HG02840 (cell line): ENCODE measurements around the gene HEPHL1.

Experiments used
- ATAC-seq: cut with Tn5 transposase; IDR thresholded peaks from one replicate; pipeline ENCODE4 v1.9.1; 2021; ENCODE audit warnings: mild to moderate bottlenecking, moderate library complexity, moderate number of reproducible peaks; ENCODE audit not compliant: unreplicated experiment, low FRiP score

The HEPHL1 gene

GRCh38 chr11:94023856-94024255, 2.7 kb downstream of the HEPHL1 start:
- ATAC-seq: no peak

GRCh38 chr11:94024547-94024946, 3.4 kb downstream of the HEPHL1 start:
- ATAC-seq: no peak

GRCh38 chr11:94025690-94026394, 4.7 kb downstream of the HEPHL1 start:
- no peak for ATAC-seq

- no peak for ATAC-seq
Observed at GRCh38 chr11:94027210-94027609, 6.1 kb downstream of the HEPHL1 start.

- no peak for ATAC-seq
Observed at GRCh38 chr11:94028436-94028835, 7.3 kb downstream of the HEPHL1 start.

GRCh38 chr11:94030059-94030458, 8.9 kb downstream of the HEPHL1 start:
- ATAC-seq: no peak

- ATAC-seq: no peak
Observed at GRCh38 chr11:94031625-94032024, 10.5 kb downstream of the HEPHL1 start.

- no peak for ATAC-seq
Observed at GRCh38 chr11:94032066-94032465, 10.9 kb downstream of the HEPHL1 start.

- no peak for ATAC-seq
Observed at GRCh38 chr11:94032725-94033124, 11.6 kb downstream of the HEPHL1 start.

GRCh38 chr11:94034207-94034606, 13.1 kb downstream of the HEPHL1 start:
- ATAC-seq: no peak

GRCh38 chr11:94036096-94036495, 14.9 kb downstream of the HEPHL1 start:
- no peak for ATAC-seq

- ATAC-seq: no peak
Observed at GRCh38 chr11:94043241-94043640, 22.1 kb downstream of the HEPHL1 start.

- no peak for ATAC-seq
Observed at GRCh38 chr11:94046796-94047195, 25.6 kb downstream of the HEPHL1 start.

- no peak for ATAC-seq
Observed at GRCh38 chr11:94048032-94048709, 27.0 kb downstream of the HEPHL1 start.

GRCh38 chr11:94049351-94049750, 28.2 kb downstream of the HEPHL1 start:
- no peak for ATAC-seq

GRCh38 chr11:94058630-94059029, 37.5 kb downstream of the HEPHL1 start:
- no peak for ATAC-seq

- ATAC-seq: no peak
Observed at GRCh38 chr11:94059065-94059464, 37.9 kb downstream of the HEPHL1 start.

GRCh38 chr11:94060401-94060800, 39.2 kb downstream of the HEPHL1 start:
- no peak for ATAC-seq

- ATAC-seq: no peak
Observed at GRCh38 chr11:94062360-94062759, 41.2 kb downstream of the HEPHL1 start.

GRCh38 chr11:94066901-94067429, 45.8 kb downstream of the HEPHL1 start:
- no peak for ATAC-seq

GRCh38 chr11:94068764-94069163, 47.6 kb downstream of the HEPHL1 start:
- ATAC-seq: no peak
